ENCODE data around the gene FAM234B. TPM values are rescaled to one million over a fixed set of nuclear protein-coding genes. Genes with fewer than 3 reads are reported as not detected.
"Not testable (repeated sequence)": the region's sequence is repeated elsewhere in the genome, so short reads cannot be mapped to it uniquely, and the experiment has no call there.

Gene FAM234B
- polyA plus RNA-seq, 3 donors: 1.6 to 3.2 (median 2.0) TPM

GRCh38 chr12:13032164-13032563, 12.0 kb upstream of the FAM234B start:
- no peak for TF ChIP-seq CTCF (IDR thresholded peaks at IDR 0.05)
- H3K36me3 Mint-ChIP-seq: no peaks in the 10 kb centered on the region
- peaks cover 0 to 2% (median 0%) of the 10 kb centered on the region in 3 donors for H3K27me3 Mint-ChIP-seq (ENCODE audit: low read depth in 3 of 3)
- Histone ChIP-seq H3K9me3 (replicated peaks in 1 of 2; ENCODE audit: control insufficient read depth in 1 of 2, insufficient read depth in 1 of 2, low read length in 2 of 2) (no peaks in the 10 kb centered on the region), H3K79me2 (ENCODE audit: insufficient read depth, low read length) (no peaks in the 10 kb centered on the region), H3K4me2 (replicated peaks; ENCODE audit: extremely low read depth, low read length, poor library complexity, severe bottlenecking) (no peak overlapping the region), H3K4me3 (replicated peaks in 1 of 3; ENCODE audit: low read depth in 2 of 3, low read length in 3 of 3) (no peak overlapping the region), H3K36me3 (replicated peaks in 1 of 2; ENCODE audit: control insufficient read depth in 1 of 2, insufficient read depth in 2 of 2, low read length in 2 of 2) (no peaks in the 10 kb centered on the region), H4K20me1 (ENCODE audit: insufficient read depth, low read length) (no peaks in the 10 kb centered on the region), H3K4me1 (ENCODE audit: control insufficient read depth in 1 of 2, insufficient read depth in 2 of 2, low read length in 2 of 2) (no peaks in the 10 kb centered on the region), H3K27ac (ENCODE audit: low read depth in 1 of 2, low read length in 2 of 2) (no peak overlapping the region), H3K27me3 (ENCODE audit: control insufficient read depth in 2 of 2, insufficient read depth in 2 of 2, low read length in 2 of 2) (no peaks in the 10 kb centered on the region), H2AFZ (ENCODE audit: insufficient read depth, low read depth, low read length, poor library complexity, severe bottlenecking) (no peak overlapping the region), H3K9ac (ENCODE audit: insufficient read depth, low read length, poor library complexity, severe bottlenecking) (no peak overlapping the region)
- H3K4me3 Mint-ChIP-seq: no peak overlapping the region
- intact Hi-C loops (cut with micrococcal nuclease): no loop called here
- 100% methylated on average over 1 of the region's 2 CpGs for WGBS (ENCODE audit: insufficient coverage)
- H3K4me1 Mint-ChIP-seq: peaks cover 5% of the 10 kb centered on the region
- H3K27ac Mint-ChIP-seq: no peak overlapping the region
- H3K9me3 Mint-ChIP-seq: peaks cover 0 to 4% (median 0%) of the 10 kb centered on the region in 7 donors
- DNase-seq: no peak

- no peaks in the 10 kb centered on the region for H3K4me1 ChIP-seq (ENCODE audit: control insufficient read depth in 1 of 2, insufficient read depth in 2 of 2, low read length in 2 of 2)
- Mint-ChIP-seq H3K4me1 (peaks cover under 1% of the 10 kb centered on the region), H3K27me3 (ENCODE audit: low read depth in 3 of 3) (peaks cover 0 to 2% (median 0%) of the 10 kb centered on the region in 3 donors), H3K27ac (no peak overlapping the region), H3K9me3 (peaks cover 0 to 4% (median 0%) of the 10 kb centered on the region in 7 donors), H3K4me3 (no peak overlapping the region), H3K36me3 (no peaks in the 10 kb centered on the region)
- no peak overlapping the region for H3K27ac ChIP-seq (ENCODE audit: low read depth in 1 of 2, low read length in 2 of 2)
- H2AFZ ChIP-seq (ENCODE audit: insufficient read depth, low read depth, low read length, poor library complexity, severe bottlenecking): no peak overlapping the region
- H3K9ac ChIP-seq (ENCODE audit: insufficient read depth, low read length, poor library complexity, severe bottlenecking): no peak overlapping the region
- H3K4me3 ChIP-seq (replicated peaks in 1 of 3; ENCODE audit: low read depth in 2 of 3, low read length in 3 of 3): no peak overlapping the region
- H3K9me3 ChIP-seq (replicated peaks in 1 of 2; ENCODE audit: control insufficient read depth in 1 of 2, insufficient read depth in 1 of 2, low read length in 2 of 2): no peaks in the 10 kb centered on the region
- no peaks in the 10 kb centered on the region for H3K27me3 ChIP-seq (ENCODE audit: control insufficient read depth in 2 of 2, insufficient read depth in 2 of 2, low read length in 2 of 2)
- H3K4me2 ChIP-seq (replicated peaks; ENCODE audit: extremely low read depth, low read length, poor library complexity, severe bottlenecking): no peak overlapping the region
- no peaks in the 10 kb centered on the region for H4K20me1 ChIP-seq (ENCODE audit: insufficient read depth, low read length)
- no peak for TF ChIP-seq CTCF (IDR thresholded peaks at IDR 0.05)
- WGBS (ENCODE audit: insufficient coverage): 96% methylated on average over 4 of the region's 5 CpGs
- no peak for DNase-seq
- H3K79me2 ChIP-seq (ENCODE audit: insufficient read depth, low read length): no peaks in the 10 kb centered on the region
- intact Hi-C loops (cut with micrococcal nuclease): no loop called here
- no peaks in the 10 kb centered on the region for H3K36me3 ChIP-seq (replicated peaks in 1 of 2; ENCODE audit: control insufficient read depth in 1 of 2, insufficient read depth in 2 of 2, low read length in 2 of 2)
Measured at GRCh38 chr12:13033476-13033875, 10.7 kb upstream of the FAM234B start.

- H3K4me3 ChIP-seq (replicated peaks in 1 of 3; ENCODE audit: low read depth in 2 of 3, low read length in 3 of 3); H3K27me3 Mint-ChIP-seq (ENCODE audit: low read depth in 3 of 3); intact Hi-C loops (cut with micrococcal nuclease); H3K9me3 Mint-ChIP-seq; H3K4me1 ChIP-seq (ENCODE audit: control insufficient read depth in 1 of 2, insufficient read depth in 2 of 2, low read length in 2 of 2); H3K36me3 Mint-ChIP-seq; H3K4me2 ChIP-seq (replicated peaks; ENCODE audit: extremely low read depth, low read length, poor library complexity, severe bottlenecking); H3K36me3 ChIP-seq (replicated peaks in 1 of 2; ENCODE audit: control insufficient read depth in 1 of 2, insufficient read depth in 2 of 2, low read length in 2 of 2); H3K27ac ChIP-seq (ENCODE audit: low read depth in 1 of 2, low read length in 2 of 2); H4K20me1 ChIP-seq (ENCODE audit: insufficient read depth, low read length); H3K79me2 ChIP-seq (ENCODE audit: insufficient read depth, low read length); H3K4me1 Mint-ChIP-seq; H3K9me3 ChIP-seq (replicated peaks in 1 of 2; ENCODE audit: control insufficient read depth in 1 of 2, insufficient read depth in 1 of 2, low read length in 2 of 2); H3K27ac Mint-ChIP-seq; H3K27me3 ChIP-seq (ENCODE audit: control insufficient read depth in 2 of 2, insufficient read depth in 2 of 2, low read length in 2 of 2); H3K9ac ChIP-seq (ENCODE audit: insufficient read depth, low read length, poor library complexity, severe bottlenecking); H3K4me3 Mint-ChIP-seq; H2AFZ ChIP-seq (ENCODE audit: insufficient read depth, low read depth, low read length, poor library complexity, severe bottlenecking); DNase-seq: not testable (repeated sequence)
- no CpG with 5 or more reads among the region's 5 CpGs for WGBS (ENCODE audit: insufficient coverage)
Measured at GRCh38 chr12:13035335-13035734, 8.8 kb upstream of the FAM234B start.
